NCI-H1417 treated with DMSO at 0.1 percent for 48 hours (cell line): ENCODE measurements around the gene CHRNA9.
"Not testable (repeated sequence)": the region's sequence is repeated elsewhere in the genome, so short reads cannot be mapped to it uniquely, and the experiment has no call there.

Source experiments
- DNase-seq: peaks from one replicate; lab custom pipeline; 2025; lab: John Stamatoyannopoulos, UW

Gene CHRNA9

GRCh38 chr4:40334591-40335524, at the start of gene CHRNA9:
Gene CHRNA9, plus strand, starts transcription at chr4:40335333. Its CDS starts 135 bp downstream, at chr4:40335468.
- DNase-seq = no peak

- DNase-seq = no peak
Observed at GRCh38 chr4:40285692-40286091, 49.4 kb upstream of the CHRNA9 start.

- no peak for DNase-seq
Observed at GRCh38 chr4:40288566-40288965, 46.6 kb upstream of the CHRNA9 start.

- DNase-seq = no peak
Observed at GRCh38 chr4:40289366-40290188, 45.6 kb upstream of the CHRNA9 start.

GRCh38 chr4:40290611-40291186, 44.4 kb upstream of the CHRNA9 start:
- not testable (repeated sequence) for DNase-seq

GRCh38 chr4:40292313-40292759, 42.8 kb upstream of the CHRNA9 start:
- no peak for DNase-seq

GRCh38 chr4:40294339-40294738, 40.8 kb upstream of the CHRNA9 start:
- DNase-seq = no peak

- not testable (repeated sequence) for DNase-seq
Observed at GRCh38 chr4:40295030-40295429, 40.1 kb upstream of the CHRNA9 start.

- no peak for DNase-seq
Observed at GRCh38 chr4:40295572-40295971, 39.6 kb upstream of the CHRNA9 start.

- DNase-seq = no peak
Observed at GRCh38 chr4:40299126-40299525, 36.0 kb upstream of the CHRNA9 start.

- no peak for DNase-seq
Observed at GRCh38 chr4:40299811-40300292, 35.3 kb upstream of the CHRNA9 start.

- DNase-seq = no peak
Observed at GRCh38 chr4:40300371-40301162, 34.6 kb upstream of the CHRNA9 start.

GRCh38 chr4:40301603-40302002, 33.5 kb upstream of the CHRNA9 start:
- DNase-seq = no peak

- no peak for DNase-seq
Observed at GRCh38 chr4:40303751-40304150, 31.4 kb upstream of the CHRNA9 start.

- no peak for DNase-seq
Observed at GRCh38 chr4:40305328-40306170, 29.6 kb upstream of the CHRNA9 start.

- no peak for DNase-seq
Observed at GRCh38 chr4:40306226-40306625, 28.9 kb upstream of the CHRNA9 start.

- no peak for DNase-seq
Observed at GRCh38 chr4:40306976-40307375, 28.2 kb upstream of the CHRNA9 start.

- no peak for DNase-seq
Observed at GRCh38 chr4:40307627-40308497, 27.3 kb upstream of the CHRNA9 start.

- no peak for DNase-seq
Observed at GRCh38 chr4:40308528-40309122, 26.5 kb upstream of the CHRNA9 start.
